Activated CD4-positive, alpha-beta T cell treated with anti-CD3 and anti-CD28 coated beads for 36 hours (primary cell): ENCODE measurements around the gene PTPRK. TPM values are rescaled to one million over a fixed set of nuclear protein-coding genes. Genes with fewer than 3 reads are reported as not detected.

ENCODE experiments used
- ATAC-seq: fragments of 200-7000 bp; cut with Tn5 transposase; one replicate; pipeline ENCODE4 v1.10.0; 2021; ENCODE audit warnings: mild to moderate bottlenecking, moderate library complexity
- CTCF ChIA-PET: fragments of 350-600 bp; sonication (Branson Sonifier 250); formaldehyde crosslinking; loops from one replicate; lab custom pipeline; 2021; ENCODE audit warnings: antibody characterized with exemption; lab: Charles Lee
- POLR2A ChIA-PET: fragments of 350-600 bp; sonication (Branson Sonifier 250); formaldehyde crosslinking; loops from one replicate; lab custom pipeline; 2021; ENCODE audit warnings: antibody characterized with exemption, inconsistent platforms; lab: Charles Lee
- DNase-seq: peaks from one replicate; pipeline ENCODE4 v3.0.0-alpha.2; 2020
- H3K27ac Mint-ChIP-seq: one replicate; pipeline ENCODE4 v1.8.0; 2021; ENCODE audit warnings: mixed read lengths
- H3K27me3 Mint-ChIP-seq: one replicate; pipeline ENCODE4 v1.8.0; 2021; ENCODE audit warnings: mixed read lengths
- H3K36me3 Mint-ChIP-seq: one replicate; pipeline ENCODE4 v1.8.0; 2021; ENCODE audit warnings: low read depth, mixed read lengths
- H3K4me1 Mint-ChIP-seq: one replicate; pipeline ENCODE4 v1.8.0; 2021; ENCODE audit warnings: mixed read lengths
- H3K4me3 Mint-ChIP-seq: one replicate; pipeline ENCODE4 v1.8.0; 2021; ENCODE audit warnings: mild to moderate bottlenecking, moderate library complexity, mixed read lengths
- H3K9me3 Mint-ChIP-seq: one replicate; pipeline ENCODE4 v1.8.0; 2021; ENCODE audit warnings: low read depth, mixed read lengths
- intact Hi-C, 2 experiments: fragments of 100-400 bp; cut with DNase I in 1 of 2; cut with micrococcal nuclease in 1 of 2; formaldehyde crosslinking; loops; one replicate each; pipeline versions ENCODE4 v1.14.2 to v1.15.1; 2022 to 2024; cut with DNase I, micrococcal nuclease
- total RNA-seq, 2 experiments: library from RNA; stranded (reverse); gene quantifications; one replicate each; pipeline ENCODE4 v1.2.3, GENCODE V29; 2021

PTPRK gene
- total RNA-seq, 2 experiments from 2014 or later: 4.1 to 5.0 TPM

DNA sequence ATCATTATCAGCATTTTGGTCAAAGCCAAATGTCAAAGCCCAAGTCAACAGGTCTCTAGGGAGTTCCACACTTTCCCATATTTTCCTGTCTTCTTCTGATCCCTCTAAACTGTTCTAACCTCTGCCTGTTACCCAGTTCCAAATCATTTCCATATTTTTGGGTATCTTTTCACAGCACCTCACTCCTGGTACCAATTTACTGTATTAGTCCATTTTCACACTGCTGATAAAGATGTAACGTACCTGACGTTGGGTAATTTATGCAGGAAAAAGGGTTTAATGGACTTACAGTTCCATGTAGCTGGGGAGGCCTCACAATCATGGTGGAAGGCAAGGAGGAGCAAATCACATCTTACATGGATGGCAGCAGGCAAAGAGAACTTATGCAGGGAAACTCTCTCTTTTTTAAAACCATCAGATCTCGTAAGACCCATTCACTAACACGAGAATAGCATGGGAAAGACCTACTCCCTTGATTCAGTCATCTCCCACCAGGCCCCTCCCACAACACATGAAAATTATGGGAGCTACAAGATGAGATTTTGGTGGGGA, 143.4 kb downstream of the PTPRK start:
- no peak for ATAC-seq
- no peaks in the 10 kb centered on the region for H3K4me1 Mint-ChIP-seq
- H3K27me3 Mint-ChIP-seq: no peaks in the 10 kb centered on the region
- intact Hi-C loops: no loop called here
- H3K36me3 Mint-ChIP-seq: peaks cover 12% of the 10 kb centered on the region
- H3K27ac Mint-ChIP-seq: no peak overlapping the region
- ChIA-PET POLR2A (no interaction called here), CTCF (no interaction called here)
- DNase-seq: no peak
- H3K9me3 Mint-ChIP-seq: peaks cover 17% of the 10 kb centered on the region
- no peak overlapping the region for H3K4me3 Mint-ChIP-seq

- ATAC-seq (no peak), DNase-seq (no peak)
- Mint-ChIP-seq H3K4me3 (no peak overlapping the region), H3K4me1 (no peaks in the 10 kb centered on the region), H3K9me3 (peaks cover 11% of the 10 kb centered on the region), H3K27ac (no peak overlapping the region), H3K27me3 (no peaks in the 10 kb centered on the region), H3K36me3 (peaks cover 5% of the 10 kb centered on the region)
- intact Hi-C loops: no loop called here
- ChIA-PET CTCF (no interaction called here), POLR2A (no interaction called here)
Measured at GRCh38 chr6:128371136-128371535, 149.3 kb downstream of the PTPRK start.

DNA sequence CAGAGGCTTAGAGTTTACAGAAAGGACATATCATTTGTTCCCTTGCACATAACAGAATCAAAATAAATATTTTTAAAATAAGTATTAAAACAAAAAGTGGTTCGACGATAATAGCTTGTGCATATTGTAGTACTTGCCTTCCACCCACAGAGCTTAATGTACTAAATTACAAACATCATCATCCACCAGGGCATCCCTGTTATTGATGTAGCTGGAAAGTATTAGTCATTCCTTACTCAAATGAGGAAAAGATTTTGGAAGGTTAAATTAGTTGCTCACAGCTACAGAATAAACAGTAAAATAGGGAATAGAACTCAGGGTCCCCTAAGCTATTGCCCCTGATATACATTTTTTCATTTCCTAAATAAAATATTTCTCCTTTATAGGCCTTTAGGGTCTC, 150.3 kb downstream of the PTPRK start:
- ChIA-PET CTCF (interaction anchor here (0.9 to 1.2 kb wide), 3 partner anchors 15 to 50 kb away, joined by 3 to 4 read pairs (median 4); no protein-coding TSS in a partner anchor), POLR2A (no interaction called here)
- intact Hi-C loops: no loop called here
- Mint-ChIP-seq H3K4me3 (no peak overlapping the region), H3K36me3 (peaks cover under 1% of the 10 kb centered on the region), H3K4me1 (peaks cover under 1% of the 10 kb centered on the region), H3K27me3 (no peaks in the 10 kb centered on the region), H3K9me3 (peaks cover 3% of the 10 kb centered on the region), H3K27ac (no peak overlapping the region)
- ATAC-seq: peak; percentile 47
- DNase-seq: no peak

DNA sequence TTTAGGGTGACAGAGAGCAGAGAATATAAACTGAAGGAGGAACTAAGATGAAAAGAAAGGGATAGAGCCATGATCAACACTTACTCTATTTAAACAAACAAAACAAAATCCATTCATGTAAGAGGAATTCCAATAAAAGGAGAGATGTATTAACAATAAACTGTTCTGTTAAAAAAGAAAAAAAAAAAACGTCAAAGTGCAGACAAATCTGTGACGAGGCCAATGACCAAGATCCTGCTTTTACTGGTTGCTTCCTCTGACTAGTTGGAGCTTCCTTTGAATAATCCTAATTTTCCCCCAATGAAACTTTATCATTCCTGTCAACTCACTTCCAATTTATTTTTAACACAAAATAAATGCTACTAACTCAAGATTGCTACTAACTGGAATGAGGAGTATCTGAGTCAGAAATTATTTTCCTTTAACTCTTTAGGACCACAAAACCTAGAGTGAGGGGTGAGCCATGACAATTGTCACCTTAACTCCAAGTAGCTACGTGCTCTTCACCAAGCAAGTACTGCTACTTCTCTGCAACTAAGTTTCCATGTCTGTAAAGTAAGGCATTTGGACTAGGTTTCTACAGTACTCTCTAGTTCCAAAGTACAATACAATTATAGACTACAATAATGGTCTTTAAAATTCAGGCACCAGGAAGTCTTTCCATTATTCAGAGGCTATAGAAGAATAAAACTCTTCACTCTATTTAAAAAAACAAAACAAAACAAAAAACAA, 152.0 kb downstream of the PTPRK start:
- ChIA-PET POLR2A (no interaction called here), CTCF (interaction anchor here (0.6 kb wide), 1 partner anchor 363 kb away, joined by 3 read pairs; no protein-coding TSS in a partner anchor)
- no peak overlapping the region for H3K4me3 Mint-ChIP-seq
- ATAC-seq (no peak), DNase-seq (no peak)
- peaks cover 3% of the 10 kb centered on the region for H3K4me1 Mint-ChIP-seq
- no peaks in the 10 kb centered on the region for H3K9me3 Mint-ChIP-seq
- H3K36me3 Mint-ChIP-seq: no peaks in the 10 kb centered on the region
- no peak overlapping the region for H3K27ac Mint-ChIP-seq
- no peaks in the 10 kb centered on the region for H3K27me3 Mint-ChIP-seq
- intact Hi-C loops: no loop called here

DNA sequence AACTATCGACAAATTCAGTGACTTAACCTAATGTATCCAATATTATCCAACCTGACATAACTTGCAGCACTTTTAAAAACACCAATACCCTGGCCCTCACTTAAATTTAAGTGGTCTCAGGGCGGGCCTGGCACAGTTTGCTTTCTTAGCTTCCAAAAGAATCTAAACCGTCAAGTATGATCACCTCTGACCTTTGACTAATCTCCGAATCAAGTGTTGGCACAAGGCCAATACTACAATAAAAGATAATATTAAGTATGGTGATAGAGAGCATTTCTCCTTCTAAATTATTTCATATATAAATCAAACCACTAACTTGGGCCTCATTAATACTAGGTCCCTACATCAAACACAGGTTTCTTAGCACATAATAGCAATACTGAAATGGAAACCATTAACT, 153.0 kb downstream of the PTPRK start:
- POLR2A ChIA-PET: no interaction called here

GRCh38 chr6:128365520-128366160, 154.8 kb downstream of the PTPRK start:
- Mint-ChIP-seq H3K27ac (no peak overlapping the region), H3K9me3 (no peaks in the 10 kb centered on the region), H3K36me3 (no peaks in the 10 kb centered on the region), H3K4me1 (peaks cover 3% of the 10 kb centered on the region), H3K4me3 (no peak overlapping the region), H3K27me3 (no peaks in the 10 kb centered on the region)
- intact Hi-C loops: no loop called here
- DNase-seq (no peak), ATAC-seq (no peak)
- ChIA-PET POLR2A (no interaction called here), CTCF (no interaction called here)

More for the DNA sequence above, 153.0 kb downstream of the PTPRK start:
- no peaks in the 10 kb centered on the region for H3K36me3 Mint-ChIP-seq
- no peak for DNase-seq
- H3K27me3 Mint-ChIP-seq: no peaks in the 10 kb centered on the region
- ATAC-seq: no peak
- H3K27ac Mint-ChIP-seq: no peak overlapping the region
- no peaks in the 10 kb centered on the region for H3K9me3 Mint-ChIP-seq
- peaks cover 3% of the 10 kb centered on the region for H3K4me1 Mint-ChIP-seq
- intact Hi-C loops: no loop called here
- CTCF ChIA-PET: no interaction called here
- H3K4me3 Mint-ChIP-seq: no peak overlapping the region

GRCh38 chr6:128364766-128365519, 155.5 kb downstream of the PTPRK start:
- Mint-ChIP-seq H3K4me3 (no peak overlapping the region), H3K36me3 (no peaks in the 10 kb centered on the region), H3K9me3 (no peaks in the 10 kb centered on the region), H3K27ac (no peak overlapping the region), H3K4me1 (peaks cover 3% of the 10 kb centered on the region), H3K27me3 (no peaks in the 10 kb centered on the region)
- intact Hi-C loops: no loop called here
- POLR2A ChIA-PET: no interaction called here
- DNase-seq (no peak), ATAC-seq (peak; percentile 42)
- CTCF ChIA-PET: no interaction called here

DNA sequence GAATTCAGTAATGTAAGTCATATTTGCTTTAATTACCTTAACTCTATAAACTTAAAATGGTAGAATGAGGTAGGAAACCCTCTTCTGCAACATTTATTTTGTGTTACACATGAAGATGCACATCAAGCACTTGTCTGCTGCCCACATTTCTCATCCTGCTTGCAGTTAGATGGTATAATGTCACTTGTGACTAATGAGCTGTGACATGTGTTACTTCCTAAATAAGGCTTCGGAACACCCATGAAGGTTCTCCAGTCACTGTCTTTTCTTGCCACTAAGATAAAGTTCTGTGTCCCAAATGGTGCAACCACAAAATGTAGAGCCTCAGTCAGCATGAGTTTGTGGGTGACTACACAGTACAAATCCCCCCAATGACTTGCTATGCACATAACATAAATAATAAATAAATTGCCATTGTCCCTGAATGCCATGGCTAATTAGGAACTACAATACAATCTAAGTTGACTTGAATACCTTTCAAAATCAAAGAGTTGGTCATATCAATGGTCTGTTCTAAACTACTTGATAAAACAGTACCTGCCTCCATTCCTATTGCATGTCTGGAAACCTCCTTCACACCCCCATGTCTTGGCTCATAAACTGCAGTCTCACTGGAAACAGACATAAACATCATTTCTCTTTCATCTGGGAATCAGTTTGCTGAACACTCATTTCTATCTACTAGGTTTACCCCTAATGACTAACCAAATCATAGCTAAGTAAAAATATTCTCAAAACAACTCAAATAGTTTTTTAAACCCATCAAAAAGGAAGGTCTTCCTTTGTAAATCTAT, 157.2 kb downstream of the PTPRK start:
- intact Hi-C loops: no loop called here
- no peaks in the 10 kb centered on the region for H3K9me3 Mint-ChIP-seq

GRCh38 chr6:128361378-128361777, 159.0 kb downstream of the PTPRK start:
- POLR2A ChIA-PET: no interaction called here
- Mint-ChIP-seq H3K9me3 (no peaks in the 10 kb centered on the region), H3K36me3 (no peaks in the 10 kb centered on the region), H3K27me3 (no peaks in the 10 kb centered on the region), H3K4me3 (no peak overlapping the region), H3K4me1 (peaks cover 3% of the 10 kb centered on the region), H3K27ac (no peak overlapping the region)
- ATAC-seq: no peak
- intact Hi-C loops: no loop called here
- CTCF ChIA-PET: interaction anchor here (0.7 kb wide), 1 partner anchor 85 kb away, joined by 3 read pairs; no protein-coding TSS in a partner anchor
- DNase-seq: no peak

More for the DNA sequence above, 157.2 kb downstream of the PTPRK start:
- Mint-ChIP-seq H3K27me3 (no peaks in the 10 kb centered on the region), H3K36me3 (no peaks in the 10 kb centered on the region), H3K4me1 (peaks cover 3% of the 10 kb centered on the region), H3K4me3 (no peak overlapping the region), H3K27ac (no peak overlapping the region)
- ATAC-seq: peak; percentile 51
- DNase-seq: no peak
- POLR2A ChIA-PET: no interaction called here
- CTCF ChIA-PET: no interaction called here

DNA sequence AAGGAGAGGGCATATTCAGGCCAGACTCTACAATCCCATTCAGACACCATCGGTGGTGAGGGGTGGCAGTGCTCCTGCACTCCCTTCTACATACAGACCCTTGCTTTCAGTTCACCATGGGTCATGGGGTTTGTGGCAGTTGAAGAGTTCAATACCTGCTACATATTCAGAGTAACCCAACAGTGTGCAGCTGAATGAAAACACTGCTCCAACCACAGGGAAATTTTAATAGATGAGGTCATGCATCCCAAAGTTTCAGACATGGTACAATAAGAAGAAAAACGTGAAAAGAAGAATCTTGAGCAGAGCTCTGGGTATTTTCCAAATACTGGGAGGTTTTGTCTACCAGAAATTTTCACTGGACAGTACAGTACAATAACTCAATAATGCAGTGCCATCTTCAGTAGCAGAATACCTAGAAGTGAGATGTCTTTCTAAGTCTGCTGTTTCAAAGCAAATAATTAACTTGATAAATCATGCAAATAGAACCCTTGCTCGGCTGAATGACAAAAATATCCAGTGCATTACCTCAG, 162.1 kb downstream of the PTPRK start:
- POLR2A ChIA-PET: no interaction called here
- no peak overlapping the region for H3K27ac Mint-ChIP-seq
- H3K4me1 Mint-ChIP-seq: no peaks in the 10 kb centered on the region
- H3K9me3 Mint-ChIP-seq: no peaks in the 10 kb centered on the region
- DNase-seq: no peak
- ATAC-seq: no peak
- intact Hi-C loops: no loop called here
- H3K27me3 Mint-ChIP-seq: no peaks in the 10 kb centered on the region
- no peaks in the 10 kb centered on the region for H3K36me3 Mint-ChIP-seq
- CTCF ChIA-PET: interaction anchor here (1.4 kb wide), 1 partner anchor 10 kb away, joined by 4 read pairs; no protein-coding TSS in a partner anchor
- H3K4me3 Mint-ChIP-seq: no peak overlapping the region
